Measurements from ENCODE around the gene SOWAHD.
"Not testable (repeated sequence)": the region's sequence is repeated elsewhere in the genome, so short reads cannot be mapped to it uniquely, and the experiment has no call there.

Gene SOWAHD

GRCh38 chrX:119759248-119759766 lies 919 bp downstream of the SOWAHD start:
- no peak for DNase-seq

GRCh38 chrX:119760026-119760877 lies 1.9 kb downstream of the SOWAHD start:
- DNase-seq, result no peak

- no peak for DNase-seq
Observed at GRCh38 chrX:119762718-119763117, 4.3 kb downstream of the SOWAHD start.

GRCh38 chrX:119763181-119763580 lies 4.8 kb downstream of the SOWAHD start:
- no peak for DNase-seq

- no peak for DNase-seq
Observed at GRCh38 chrX:119763836-119764387, 5.5 kb downstream of the SOWAHD start.

- DNase-seq, result not testable (repeated sequence)
Observed at GRCh38 chrX:119768436-119768835, 10.0 kb downstream of the SOWAHD start.

GRCh38 chrX:119769388-119769787 lies 11.0 kb downstream of the SOWAHD start:
- DNase-seq, result not testable (repeated sequence)

- DNase-seq, result no peak
Observed at GRCh38 chrX:119775517-119776238, 17.3 kb downstream of the SOWAHD start.

GRCh38 chrX:119778829-119779228 lies 20.4 kb downstream of the SOWAHD start:
- DNase-seq, result no peak

GRCh38 chrX:119783026-119783425 lies 24.6 kb downstream of the SOWAHD start:
- no peak for DNase-seq

GRCh38 chrX:119784747-119785446 lies 26.5 kb downstream of the SOWAHD start:
- DNase-seq, result peak; percentile 70

GRCh38 chrX:119790977-119791436 lies 32.6 kb downstream of the SOWAHD start:
- DNase-seq, result no peak

GRCh38 chrX:119791437-119792231 lies 33.2 kb downstream of the SOWAHD start, which contains the start of gene RPL39:
Gene RPL39, minus strand, starts transcription at chrX:119791630. Its CDS starts 54 bp downstream, at chrX:119791576.
- peak; percentile 87 for DNase-seq

GRCh38 chrX:119801253-119802221 lies 43.1 kb downstream of the SOWAHD start:
- DNase-seq, result no peak

GRCh38 chrX:119802546-119802945 lies 44.2 kb downstream of the SOWAHD start:
- no peak for DNase-seq

- DNase-seq, result not testable (repeated sequence)
Observed at GRCh38 chrX:119808461-119808860, 50.1 kb downstream of the SOWAHD start.

GRCh38 chrX:119809185-119809666 lies 50.8 kb downstream of the SOWAHD start:
- DNase-seq, result no peak
